GM03348 (cell line): ENCODE measurements around the gene FILIP1.

ENCODE experiments used
- DNase-seq: peaks from one replicate; pipeline ENCODE4 v3.0.0; 2012; ENCODE audit warnings: low spot score

The FILIP1 gene, protein sequence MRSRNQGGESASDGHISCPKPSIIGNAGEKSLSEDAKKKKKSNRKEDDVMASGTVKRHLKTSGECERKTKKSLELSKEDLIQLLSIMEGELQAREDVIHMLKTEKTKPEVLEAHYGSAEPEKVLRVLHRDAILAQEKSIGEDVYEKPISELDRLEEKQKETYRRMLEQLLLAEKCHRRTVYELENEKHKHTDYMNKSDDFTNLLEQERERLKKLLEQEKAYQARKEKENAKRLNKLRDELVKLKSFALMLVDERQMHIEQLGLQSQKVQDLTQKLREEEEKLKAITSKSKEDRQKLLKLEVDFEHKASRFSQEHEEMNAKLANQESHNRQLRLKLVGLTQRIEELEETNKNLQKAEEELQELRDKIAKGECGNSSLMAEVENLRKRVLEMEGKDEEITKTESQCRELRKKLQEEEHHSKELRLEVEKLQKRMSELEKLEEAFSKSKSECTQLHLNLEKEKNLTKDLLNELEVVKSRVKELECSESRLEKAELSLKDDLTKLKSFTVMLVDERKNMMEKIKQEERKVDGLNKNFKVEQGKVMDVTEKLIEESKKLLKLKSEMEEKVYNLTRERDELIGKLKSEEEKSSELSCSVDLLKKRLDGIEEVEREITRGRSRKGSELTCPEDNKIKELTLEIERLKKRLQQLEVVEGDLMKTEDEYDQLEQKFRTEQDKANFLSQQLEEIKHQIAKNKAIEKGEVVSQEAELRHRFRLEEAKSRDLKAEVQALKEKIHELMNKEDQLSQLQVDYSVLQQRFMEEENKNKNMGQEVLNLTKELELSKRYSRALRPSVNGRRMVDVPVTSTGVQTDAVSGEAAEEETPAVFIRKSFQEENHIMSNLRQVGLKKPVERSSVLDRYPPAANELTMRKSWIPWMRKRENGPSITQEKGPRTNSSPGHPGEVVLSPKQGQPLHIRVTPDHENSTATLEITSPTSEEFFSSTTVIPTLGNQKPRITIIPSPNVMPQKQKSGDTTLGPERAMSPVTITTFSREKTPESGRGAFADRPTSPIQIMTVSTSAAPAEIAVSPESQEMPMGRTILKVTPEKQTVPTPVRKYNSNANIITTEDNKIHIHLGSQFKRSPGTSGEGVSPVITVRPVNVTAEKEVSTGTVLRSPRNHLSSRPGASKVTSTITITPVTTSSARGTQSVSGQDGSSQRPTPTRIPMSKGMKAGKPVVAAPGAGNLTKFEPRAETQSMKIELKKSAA (N-terminal part only)

DNA sequence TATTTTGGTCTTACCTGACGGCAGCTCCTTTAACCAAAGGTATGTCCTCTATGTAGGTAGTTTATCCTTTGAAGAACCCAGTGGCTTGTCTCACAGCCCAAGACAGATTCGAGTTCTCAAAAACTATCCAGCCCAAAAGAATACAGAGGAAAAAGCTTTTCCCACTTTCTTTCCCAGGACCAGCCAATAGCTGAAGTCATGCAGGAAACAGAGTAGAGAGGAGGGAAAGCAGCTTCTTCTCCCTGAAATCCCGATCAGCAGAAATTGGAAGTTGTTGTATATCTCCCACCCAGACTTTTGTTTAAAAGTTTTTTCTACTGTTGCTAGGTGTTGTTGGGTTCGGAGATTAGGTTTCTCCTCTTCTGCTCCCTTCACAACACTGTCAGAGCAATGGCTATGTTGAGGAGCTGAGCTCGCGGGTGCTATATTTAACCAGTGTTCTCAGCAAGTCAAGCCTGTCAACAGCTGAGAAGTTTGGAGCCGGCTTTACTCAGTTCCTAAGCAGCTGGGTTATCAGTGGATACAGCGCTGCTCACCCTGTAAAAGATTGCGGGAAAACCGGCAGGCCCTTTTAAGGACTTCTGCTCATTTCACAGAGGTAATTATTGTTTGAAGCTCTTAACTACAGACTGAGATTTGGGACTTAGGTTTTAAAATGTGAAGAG, at the start of gene FILIP1:
Gene FILIP1 (minus strand): TSS at position 401 of the 665 bp plus-strand sequence. CDS start 78,828 bp downstream, outside the sequence.
- no peak for DNase-seq

DNA sequence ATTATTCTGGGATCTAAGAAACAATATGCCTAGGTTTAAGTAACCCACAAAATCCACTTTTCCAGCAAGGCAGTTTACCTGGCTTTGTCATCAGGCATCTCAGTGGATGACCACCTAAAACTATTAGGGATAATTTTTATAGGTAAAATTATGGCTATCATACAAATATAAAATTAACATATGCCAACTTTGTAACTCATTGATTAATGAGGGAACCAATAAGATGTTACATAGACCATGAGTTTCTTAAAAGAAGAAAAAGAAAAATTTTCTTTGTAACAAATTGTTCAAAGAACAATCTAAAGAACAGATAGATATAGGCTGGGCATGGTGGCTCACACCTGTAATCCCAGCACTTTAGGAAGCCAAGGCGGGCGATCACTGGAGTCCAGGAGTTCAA, 49.7 kb upstream of the FILIP1 start:
- DNase-seq = no peak

DNA sequence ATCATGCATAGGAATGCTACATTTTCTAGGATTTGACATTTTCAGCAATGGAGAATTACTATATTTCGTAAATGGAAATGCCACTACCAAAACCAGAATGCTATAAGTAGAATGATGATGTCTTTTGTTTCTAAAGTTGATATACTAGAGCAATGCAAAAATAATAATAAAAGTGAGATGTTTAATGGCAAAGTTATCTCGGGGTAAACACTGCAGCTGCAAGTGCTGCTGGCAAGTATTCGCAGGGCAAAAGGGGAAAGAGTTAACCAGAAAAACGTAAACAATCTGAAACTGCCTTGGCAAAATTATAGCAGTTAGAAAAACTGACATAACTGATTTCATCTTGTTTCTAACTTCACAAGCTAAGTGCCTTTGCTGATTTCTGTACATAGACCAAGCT, 45.5 kb upstream of the FILIP1 start:
- no peak for DNase-seq

DNA sequence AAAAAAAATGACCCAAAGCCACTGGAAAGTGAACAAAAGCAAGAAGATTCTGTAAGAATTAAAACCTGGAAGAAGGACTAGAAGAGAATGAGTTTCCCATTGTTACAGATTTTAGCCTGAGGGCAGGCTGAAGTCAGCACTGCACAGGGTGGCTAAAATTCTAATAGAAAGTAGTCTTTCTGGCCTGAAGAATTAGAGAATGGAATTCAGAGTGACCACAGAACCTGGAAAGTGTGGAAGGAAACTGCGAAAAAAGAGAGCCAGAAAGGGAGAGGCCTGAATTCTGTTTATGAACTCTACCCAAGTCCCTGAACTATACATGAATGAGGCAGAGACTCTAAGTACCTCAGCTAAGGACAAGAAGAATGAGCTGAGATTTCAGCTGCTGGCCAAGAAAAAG, 38.9 kb upstream of the FILIP1 start:
- DNase-seq = peak; percentile 3

DNA sequence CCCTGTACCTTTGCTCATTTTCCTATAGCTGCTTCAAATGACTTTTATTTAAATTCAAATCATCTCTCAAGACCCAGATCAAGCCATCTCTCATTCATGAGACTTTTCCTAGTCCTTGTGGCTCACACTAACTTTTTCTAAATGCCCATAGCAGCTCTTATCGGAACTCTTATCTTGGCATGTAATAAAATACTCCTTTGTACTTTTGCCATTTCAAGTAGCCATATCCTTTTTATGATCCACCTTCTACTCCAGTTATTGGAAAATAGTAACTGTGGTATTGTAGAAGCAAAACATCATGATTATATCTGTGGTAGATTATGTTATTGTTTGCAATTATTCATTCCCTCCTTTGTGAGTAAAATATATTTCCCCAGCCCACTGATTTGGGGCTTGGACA, 37.6 kb upstream of the FILIP1 start:
- no peak for DNase-seq

DNA sequence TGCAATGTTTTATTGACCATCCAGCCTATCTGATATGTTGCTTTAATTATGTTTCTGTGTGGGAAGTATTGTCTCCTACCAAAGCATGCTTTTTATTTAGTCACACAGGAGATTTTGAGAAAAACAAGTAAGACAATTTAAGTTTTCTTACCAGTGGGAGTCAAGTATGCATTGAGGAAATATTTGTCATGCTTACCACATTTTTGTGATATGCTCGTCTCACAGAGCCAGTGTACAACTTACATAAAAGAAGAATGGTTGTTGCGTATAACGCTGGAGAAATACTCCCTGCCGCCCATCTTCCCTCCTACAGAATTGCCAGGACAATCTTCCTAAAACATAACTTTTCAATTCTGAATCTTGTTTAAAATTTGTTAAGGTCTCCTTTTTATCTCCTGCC, 37.1 kb upstream of the FILIP1 start:
- peak; percentile 22 for DNase-seq

DNA sequence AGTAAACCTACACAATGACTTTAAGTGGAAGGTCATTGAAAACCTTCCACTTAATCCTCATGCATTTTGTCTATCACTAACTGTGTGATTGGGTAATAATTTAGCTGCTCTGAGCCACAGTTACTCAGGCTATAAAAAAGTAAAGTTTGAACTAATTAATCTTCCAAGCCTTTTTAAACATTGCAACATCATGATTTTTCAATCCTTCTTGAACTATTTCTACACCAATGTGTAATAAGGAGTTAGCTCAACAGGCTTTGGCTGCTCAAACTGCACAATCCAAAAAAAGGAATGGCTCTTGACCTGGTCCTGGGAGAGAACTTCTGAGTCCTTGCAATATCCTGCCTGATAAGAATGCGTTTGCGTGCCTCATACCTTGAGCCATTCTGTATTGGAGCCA, 34.8 kb upstream of the FILIP1 start:
- DNase-seq = peak; percentile 15

DNA sequence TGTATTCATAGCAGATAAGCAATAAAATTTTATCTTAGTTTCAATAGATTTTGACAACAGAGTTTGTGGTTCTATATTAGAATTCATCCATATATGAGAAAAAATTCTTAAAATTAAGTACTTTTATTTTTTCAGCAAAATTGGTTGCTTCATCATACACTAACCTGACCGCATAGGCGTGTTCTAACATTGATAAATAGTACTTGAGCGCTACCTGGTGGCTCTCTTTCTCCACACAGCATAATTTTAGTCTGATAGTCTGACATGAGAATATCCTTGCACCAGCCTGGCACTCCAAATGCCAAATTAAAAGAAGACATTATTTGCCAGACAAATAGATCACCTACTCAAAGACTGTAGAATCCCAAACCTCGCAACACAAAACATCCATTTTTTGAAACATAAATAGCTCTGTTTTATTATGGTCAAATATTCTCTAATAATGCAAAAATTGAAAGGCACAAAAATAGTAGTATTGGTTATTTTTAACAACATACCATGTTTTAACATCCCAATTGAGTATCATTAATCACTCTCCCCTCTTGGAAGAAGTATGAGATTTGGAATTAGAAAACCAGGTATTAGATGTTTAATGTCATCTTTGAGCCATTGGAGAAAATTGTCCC, 33.0 kb upstream of the FILIP1 start:
- DNase-seq = peak; percentile 49

DNA sequence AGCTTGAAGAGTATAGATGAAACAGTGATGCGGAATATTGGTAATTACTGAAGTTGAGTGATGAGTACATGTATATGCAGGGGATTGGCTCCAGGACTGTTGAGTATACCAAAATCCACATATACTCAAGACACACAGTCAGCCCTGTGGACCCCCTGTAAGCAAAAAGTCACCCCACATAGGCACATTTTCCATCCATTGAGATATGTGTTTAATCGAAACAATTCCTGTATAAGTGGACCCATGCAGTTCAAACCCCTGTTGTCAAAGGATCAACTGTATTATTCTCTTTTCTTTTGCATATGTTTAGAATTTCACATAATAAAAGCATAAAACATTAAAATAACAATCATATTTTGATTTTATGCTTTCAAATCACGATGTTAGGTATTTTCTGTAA, 32.1 kb upstream of the FILIP1 start:
- no peak for DNase-seq

DNA sequence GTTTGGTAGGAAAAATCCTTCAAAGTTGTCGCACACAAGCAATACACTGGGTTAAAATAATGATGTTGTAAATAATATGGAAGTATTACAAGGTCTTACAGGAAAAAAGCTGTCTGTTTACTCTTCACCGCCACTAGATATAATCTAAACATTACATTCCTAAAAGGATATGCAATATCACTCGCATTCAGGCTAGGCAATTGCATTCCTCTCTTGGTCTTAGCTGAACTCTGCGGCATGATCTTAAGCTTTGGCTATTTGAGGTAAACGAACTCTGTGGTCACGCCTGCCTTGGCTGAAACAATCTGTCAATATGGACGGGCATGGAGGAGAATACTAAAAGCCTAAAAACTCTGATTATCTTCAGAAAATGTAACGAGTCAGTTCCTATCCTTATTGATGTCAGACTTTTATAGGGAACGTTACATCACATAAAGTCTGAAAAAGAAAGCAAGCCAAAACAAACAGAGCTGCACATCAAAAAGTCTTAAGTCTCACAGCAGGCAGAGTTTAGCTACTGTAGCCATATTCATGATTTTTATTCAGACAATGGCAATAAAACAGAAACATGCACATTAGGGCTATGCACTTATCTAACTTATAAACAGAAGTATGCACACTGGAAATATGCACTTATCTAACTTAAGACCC, 30.8 kb upstream of the FILIP1 start:
- peak; percentile 65 for DNase-seq

DNA sequence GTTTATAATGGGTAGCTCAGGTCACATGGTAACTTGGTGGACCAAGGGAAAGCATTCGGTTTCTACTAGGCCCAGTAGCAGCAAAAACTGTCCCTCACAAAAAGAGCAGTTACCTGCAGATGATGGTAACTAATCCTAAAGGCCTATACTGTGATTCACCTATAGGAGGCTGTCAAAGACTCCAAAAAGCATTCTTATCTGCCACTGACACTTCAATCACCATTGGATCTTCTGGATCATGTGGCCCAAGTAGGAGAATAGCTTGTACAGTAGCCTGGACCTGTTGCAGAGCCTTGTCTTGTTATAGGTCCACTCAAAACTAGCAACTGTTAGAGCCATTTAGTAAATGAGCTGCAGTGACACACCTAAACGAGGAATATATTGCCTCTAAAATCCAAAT, 23.2 kb upstream of the FILIP1 start:
- DNase-seq = no peak

DNA sequence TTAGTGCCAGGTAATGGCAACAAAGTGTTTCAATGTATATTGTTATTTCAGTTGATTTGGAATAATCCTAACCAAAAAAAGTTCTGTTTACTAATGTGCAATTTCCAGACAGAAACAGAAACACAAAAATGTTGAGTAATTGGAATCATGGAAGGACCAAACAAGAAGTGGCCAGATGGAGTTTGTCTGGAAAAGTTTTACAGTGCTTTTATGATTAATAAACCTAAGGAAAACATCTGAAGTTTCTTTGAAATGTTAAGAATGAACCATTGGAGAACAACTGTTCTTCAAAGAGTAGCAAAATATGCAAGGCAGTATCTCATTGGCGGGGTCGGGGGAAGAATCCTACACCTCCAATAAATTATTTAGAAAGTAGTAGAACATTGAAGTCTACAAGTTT, 19.0 kb upstream of the FILIP1 start:
- DNase-seq = no peak

DNA sequence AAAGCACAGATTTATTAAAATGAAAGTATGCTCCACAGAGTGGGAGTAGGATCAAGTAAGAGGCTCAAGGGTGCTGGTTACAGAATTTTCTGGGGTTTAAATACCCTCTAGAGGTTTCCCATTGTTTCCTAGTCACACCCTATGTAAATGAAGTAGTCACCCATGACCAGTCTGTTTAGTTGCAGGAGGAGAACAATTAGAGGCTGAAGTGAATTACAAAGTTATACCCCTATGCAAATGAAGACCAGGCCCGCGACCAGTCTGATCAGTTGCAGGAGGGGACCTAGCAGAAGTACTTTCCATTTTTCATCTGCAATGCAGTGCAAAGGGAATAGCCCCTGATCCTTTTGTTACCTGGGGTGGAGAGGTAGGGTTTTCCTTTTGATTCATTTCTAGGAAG, 11.8 kb upstream of the FILIP1 start:
- no peak for DNase-seq

DNA sequence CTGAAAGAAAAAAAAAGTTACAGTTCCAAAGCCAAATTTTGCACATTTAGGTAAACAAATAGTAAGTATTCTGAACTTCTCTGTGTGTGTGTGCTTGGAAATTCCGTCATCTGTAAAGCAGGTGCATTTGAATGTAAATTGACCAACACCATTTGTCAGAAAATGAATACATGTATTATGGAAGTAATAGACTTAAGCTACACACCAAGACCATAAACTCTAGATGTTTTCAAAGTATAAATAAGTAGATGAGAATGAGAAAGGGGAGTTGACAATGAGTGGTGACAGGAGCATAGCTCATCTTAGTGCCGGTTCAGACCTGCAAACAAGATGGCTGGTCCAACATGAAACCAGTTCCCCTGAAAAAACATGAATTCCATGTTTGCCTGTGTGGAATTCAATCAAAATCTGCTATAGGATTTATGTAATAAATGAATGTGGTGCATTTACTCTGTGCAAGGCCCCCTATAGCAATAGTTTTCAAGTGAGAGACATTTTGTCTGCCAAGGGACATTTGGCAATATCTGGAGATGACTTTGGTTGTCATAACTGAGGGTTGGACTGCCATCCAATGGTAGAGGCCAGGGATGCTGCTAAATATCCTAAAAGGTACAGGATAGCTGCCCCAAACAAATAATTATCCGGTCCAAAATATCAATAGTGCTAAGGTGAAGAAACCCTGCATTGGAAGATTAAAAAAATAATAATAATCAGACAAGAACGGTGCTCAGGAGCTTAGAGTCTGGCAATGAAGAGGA, 11.0 kb upstream of the FILIP1 start:
- peak; percentile 20 for DNase-seq

DNA sequence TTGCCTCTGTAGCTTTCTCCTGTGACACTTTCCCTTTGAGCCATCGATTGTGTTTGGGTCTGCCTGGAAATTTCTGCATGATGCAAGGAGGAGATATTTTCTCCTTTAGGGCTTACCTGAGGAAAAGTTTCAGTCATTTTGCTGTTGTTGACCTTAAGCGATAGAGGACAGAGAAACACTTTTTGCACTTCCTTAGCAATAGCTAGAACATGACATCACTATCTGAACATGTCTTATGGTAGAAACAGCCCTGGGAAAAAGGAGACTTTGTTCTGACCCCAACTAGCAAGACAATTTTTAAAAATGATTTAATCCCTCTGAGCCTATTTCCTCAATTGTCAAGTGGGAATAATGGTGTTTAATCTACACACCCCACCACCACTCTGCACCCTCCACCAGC, 9.7 kb upstream of the FILIP1 start:
- no peak for DNase-seq

DNA sequence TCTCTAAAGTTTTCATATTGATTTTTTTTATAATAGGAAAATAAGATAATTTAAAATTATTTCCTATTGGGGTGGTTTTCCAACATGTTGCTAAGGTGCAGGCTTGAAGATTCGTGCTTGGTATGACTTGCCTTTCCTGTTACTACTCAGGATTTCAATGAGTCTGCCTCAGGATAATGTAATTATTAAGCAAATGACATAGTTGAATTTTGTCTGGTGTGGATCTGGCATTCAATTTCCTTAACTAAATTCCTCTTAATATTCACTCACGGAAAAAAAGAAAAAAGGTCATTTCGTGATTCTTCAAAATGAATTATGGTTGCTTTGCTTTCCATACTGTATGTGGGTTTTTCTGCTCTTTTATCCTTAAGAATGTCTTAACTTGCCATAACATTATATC, 9.3 kb upstream of the FILIP1 start:
- DNase-seq = no peak

DNA sequence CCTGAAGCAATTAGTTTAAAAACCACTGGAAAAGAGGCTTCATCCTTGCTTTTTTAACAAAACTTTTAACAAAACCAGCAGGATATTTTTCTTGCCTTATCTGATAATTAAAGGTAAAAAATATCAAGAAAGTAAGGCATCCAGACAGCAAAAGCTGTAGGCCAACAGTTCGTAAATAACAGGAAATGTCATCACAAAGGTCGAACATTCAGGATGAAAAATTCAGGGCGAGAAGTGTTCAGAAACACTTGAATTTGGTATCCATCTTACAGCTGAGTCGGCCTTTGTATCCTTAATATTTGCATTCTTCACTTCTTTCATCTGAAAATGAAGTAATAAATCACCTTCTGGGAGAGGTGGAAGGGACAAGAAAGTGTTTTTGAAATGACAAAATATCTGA, 8.2 kb upstream of the FILIP1 start:
- no peak for DNase-seq

DNA sequence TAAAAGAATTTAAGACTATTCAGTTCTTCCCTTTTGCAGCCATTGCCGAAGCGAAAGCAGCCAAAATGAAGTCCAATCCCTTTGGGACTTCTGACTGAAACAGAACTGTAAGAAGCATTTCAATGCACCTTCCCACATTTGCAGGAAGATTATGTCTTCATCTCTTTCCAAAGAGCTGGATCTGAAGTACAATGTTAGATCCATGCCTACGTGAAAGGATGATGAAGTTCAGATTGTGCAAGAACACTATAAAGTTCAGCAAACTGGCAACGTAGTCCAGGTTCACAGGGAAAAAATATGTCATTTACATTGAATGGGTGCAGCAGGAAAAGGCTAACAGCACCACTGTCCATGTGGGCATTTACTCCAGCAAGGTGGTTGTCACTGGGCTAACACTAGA, 6.0 kb upstream of the FILIP1 start:
- DNase-seq = no peak

DNA sequence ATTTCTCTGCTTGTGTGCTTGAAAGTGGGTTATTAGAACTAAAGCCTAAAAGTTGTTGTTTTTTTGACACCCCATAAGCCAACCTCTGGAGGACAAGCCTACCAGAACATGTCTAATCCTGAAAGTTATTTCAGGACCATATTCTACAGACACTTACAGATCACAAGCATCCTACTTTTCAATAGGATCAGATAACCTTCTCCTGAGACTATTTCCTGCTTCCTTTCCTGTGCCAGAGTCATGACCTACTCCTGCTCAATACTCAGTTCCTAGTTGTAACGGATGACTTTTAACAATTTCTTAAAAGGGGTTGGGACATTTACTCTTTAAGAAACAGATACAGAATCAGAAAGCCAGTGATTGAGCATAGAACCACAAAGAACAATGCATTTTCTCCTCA, 5.3 kb upstream of the FILIP1 start:
- DNase-seq = no peak

DNA sequence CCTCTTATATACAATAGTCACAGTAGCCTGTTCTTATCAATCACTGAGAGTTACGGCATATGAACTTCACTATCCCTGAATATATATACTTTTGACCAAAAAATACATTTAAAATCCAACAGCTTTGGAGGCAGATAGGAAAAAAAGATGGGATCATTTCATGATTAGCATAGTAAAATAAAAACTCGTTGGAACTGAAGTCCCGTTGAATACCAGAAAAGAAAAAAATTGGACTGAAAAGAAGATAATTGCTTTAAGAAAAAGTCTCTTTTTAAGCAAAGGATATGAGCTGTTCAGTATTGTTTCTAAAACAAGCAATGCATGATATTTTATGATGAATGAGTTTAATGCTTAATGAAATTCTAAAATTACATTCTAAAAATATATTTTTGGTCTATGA, 4.4 kb upstream of the FILIP1 start:
- no peak for DNase-seq
